ENCODE results near the gene SLC39A11. TPM values are rescaled to one million over a fixed set of nuclear protein-coding genes. Genes with fewer than 3 reads are reported as not detected.
A peak's percentile ranks its signal among the peaks of the same experiment; 100 is the strongest.

Gene SLC39A11
- total and polyA plus RNA-seq, 2 donors (not counting 1 experiment from before 2014, with no cell fraction given): 12.7 to 27.4 TPM

- peak; percentile 53 to 71 for DNase-seq (ENCODE audit: low read depth in 2 of 2)
- Histone ChIP-seq H3K4me2 (ENCODE audit: extremely low read depth, insufficient read depth, low read length) (no peak overlapping the region), H4K20me1 (ENCODE audit: control insufficient read depth, extremely low read depth, insufficient read depth, low read length) (no peaks in the 10 kb centered on the region), H3K9ac (ENCODE audit: insufficient read depth, low read length) (no peak overlapping the region), H3K79me2 (ENCODE audit: control insufficient read depth, insufficient read depth, low read length) (no peaks in the 10 kb centered on the region), H2AFZ (ENCODE audit: low read length) (no peak overlapping the region), H3K27ac (ENCODE audit: insufficient read depth, low read length) (no peak overlapping the region), H3K27me3 (ENCODE audit: control insufficient read depth, insufficient read depth, low read length) (no peaks in the 10 kb centered on the region), H3K4me3 (replicated peaks in 1 of 4; ENCODE audit: control extremely low read depth in 1 of 4, insufficient read depth in 1 of 4, low read depth in 3 of 4, low read length in 4 of 4) (no peak overlapping the region), H3K9me3 (ENCODE audit: control insufficient read depth, insufficient read depth, low read depth, low read length) (no peaks in the 10 kb centered on the region), H3K36me3 (ENCODE audit: control insufficient read depth, insufficient read depth, low read length) (no peaks in the 10 kb centered on the region), H3K4me1 (ENCODE audit: control insufficient read depth, extremely low read depth, insufficient read depth, low read length) (no peaks in the 10 kb centered on the region)
- TF ChIP-seq, protein P1, sequence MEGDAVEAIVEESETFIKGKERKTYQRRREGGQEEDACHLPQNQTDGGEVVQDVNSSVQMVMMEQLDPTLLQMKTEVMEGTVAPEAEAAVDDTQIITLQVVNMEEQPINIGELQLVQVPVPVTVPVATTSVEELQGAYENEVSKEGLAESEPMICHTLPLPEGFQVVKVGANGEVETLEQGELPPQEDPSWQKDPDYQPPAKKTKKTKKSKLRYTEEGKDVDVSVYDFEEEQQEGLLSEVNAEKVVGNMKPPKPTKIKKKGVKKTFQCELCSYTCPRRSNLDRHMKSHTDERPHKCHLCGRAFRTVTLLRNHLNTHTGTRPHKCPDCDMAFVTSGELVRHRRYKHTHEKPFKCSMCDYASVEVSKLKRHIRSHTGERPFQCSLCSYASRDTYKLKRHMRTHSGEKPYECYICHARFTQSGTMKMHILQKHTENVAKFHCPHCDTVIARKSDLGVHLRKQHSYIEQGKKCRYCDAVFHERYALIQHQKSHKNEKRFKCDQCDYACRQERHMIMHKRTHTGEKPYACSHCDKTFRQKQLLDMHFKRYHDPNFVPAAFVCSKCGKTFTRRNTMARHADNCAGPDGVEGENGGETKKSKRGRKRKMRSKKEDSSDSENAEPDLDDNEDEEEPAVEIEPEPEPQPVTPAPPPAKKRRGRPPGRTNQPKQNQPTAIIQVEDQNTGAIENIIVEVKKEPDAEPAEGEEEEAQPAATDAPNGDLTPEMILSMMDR (conservative IDR thresholded peaks at IDR 0.05 in 1 of 2, IDR thresholded peaks at IDR 0.05 in 1 of 2; ENCODE audit: low read depth in 1 of 2, low read length in 2 of 2): no peak
- no peak for TF ChIP-seq EZH2 (IDR thresholded peaks at IDR 0.05; ENCODE audit: low read length, missing control alignments)
Observed at GRCh38 chr17:72850410-72851118, 241.9 kb downstream of the SLC39A11 start.

GRCh38 chr17:72846399-72846798, 246.1 kb downstream of the SLC39A11 start:
- H3K27me3 ChIP-seq (ENCODE audit: control insufficient read depth, insufficient read depth, low read length): no peaks in the 10 kb centered on the region
- H3K79me2 ChIP-seq (ENCODE audit: control insufficient read depth, insufficient read depth, low read length): no peaks in the 10 kb centered on the region
- H2AFZ ChIP-seq (ENCODE audit: low read length): no peak overlapping the region
- H3K4me1 ChIP-seq (ENCODE audit: control insufficient read depth, extremely low read depth, insufficient read depth, low read length): no peaks in the 10 kb centered on the region
- TF ChIP-seq, protein P1 (conservative IDR thresholded peaks at IDR 0.05 in 1 of 2, IDR thresholded peaks at IDR 0.05 in 1 of 2; ENCODE audit: low read depth in 1 of 2, low read length in 2 of 2): no peak
- no peak for TF ChIP-seq EZH2 (IDR thresholded peaks at IDR 0.05; ENCODE audit: low read length, missing control alignments)
- H3K9me3 ChIP-seq (ENCODE audit: control insufficient read depth, insufficient read depth, low read depth, low read length): no peaks in the 10 kb centered on the region
- no peak overlapping the region for H3K27ac ChIP-seq (ENCODE audit: insufficient read depth, low read length)
- H3K9ac ChIP-seq (ENCODE audit: insufficient read depth, low read length): no peak overlapping the region
- no peak overlapping the region for H3K4me3 ChIP-seq (replicated peaks in 1 of 4; ENCODE audit: control extremely low read depth in 1 of 4, insufficient read depth in 1 of 4, low read depth in 3 of 4, low read length in 4 of 4)
- no peak for DNase-seq (ENCODE audit: low read depth in 2 of 2)
- H4K20me1 ChIP-seq (ENCODE audit: control insufficient read depth, extremely low read depth, insufficient read depth, low read length): no peaks in the 10 kb centered on the region
- no peak overlapping the region for H3K4me2 ChIP-seq (ENCODE audit: extremely low read depth, insufficient read depth, low read length)
- H3K36me3 ChIP-seq (ENCODE audit: control insufficient read depth, insufficient read depth, low read length): no peaks in the 10 kb centered on the region

DNA sequence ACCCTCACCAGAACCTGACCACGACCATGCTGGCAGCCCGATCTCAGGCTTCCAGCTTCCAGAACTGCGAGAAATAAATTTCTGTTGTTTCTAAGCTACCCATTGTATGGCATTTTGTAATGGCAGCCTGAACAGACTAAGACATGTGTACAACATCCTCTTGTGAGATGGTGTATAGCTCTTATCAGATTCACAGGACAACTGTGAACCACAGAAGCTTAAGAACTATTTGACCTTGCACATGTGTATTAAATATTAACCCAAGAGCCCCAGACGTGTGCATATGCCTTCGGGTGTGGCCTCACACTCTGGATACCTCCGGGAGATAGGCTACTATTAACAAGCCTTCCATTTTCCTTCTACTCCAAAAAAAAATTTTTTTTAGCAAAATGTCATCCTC, 248.9 kb downstream of the SLC39A11 start:
- no peaks in the 10 kb centered on the region for H3K4me1 ChIP-seq (ENCODE audit: control insufficient read depth, extremely low read depth, insufficient read depth, low read length)
- H3K27ac ChIP-seq (ENCODE audit: insufficient read depth, low read length): no peak overlapping the region
- H3K4me3 ChIP-seq (replicated peaks in 1 of 4; ENCODE audit: control extremely low read depth in 1 of 4, insufficient read depth in 1 of 4, low read depth in 3 of 4, low read length in 4 of 4): no peak overlapping the region
- TF ChIP-seq EZH2 (IDR thresholded peaks at IDR 0.05; ENCODE audit: low read length, missing control alignments): no peak
- TF ChIP-seq, protein P1 (conservative IDR thresholded peaks at IDR 0.05 in 1 of 2, IDR thresholded peaks at IDR 0.05 in 1 of 2; ENCODE audit: low read depth in 1 of 2, low read length in 2 of 2): no peak
- no peaks in the 10 kb centered on the region for H3K9me3 ChIP-seq (ENCODE audit: control insufficient read depth, insufficient read depth, low read depth, low read length)
- no peak overlapping the region for H3K9ac ChIP-seq (ENCODE audit: insufficient read depth, low read length)
- DNase-seq (ENCODE audit: low read depth in 2 of 2): no peak
- no peak overlapping the region for H2AFZ ChIP-seq (ENCODE audit: low read length)
- H3K36me3 ChIP-seq (ENCODE audit: control insufficient read depth, insufficient read depth, low read length): no peaks in the 10 kb centered on the region
- no peaks in the 10 kb centered on the region for H3K79me2 ChIP-seq (ENCODE audit: control insufficient read depth, insufficient read depth, low read length)
- no peaks in the 10 kb centered on the region for H4K20me1 ChIP-seq (ENCODE audit: control insufficient read depth, extremely low read depth, insufficient read depth, low read length)
- no peaks in the 10 kb centered on the region for H3K27me3 ChIP-seq (ENCODE audit: control insufficient read depth, insufficient read depth, low read length)
- no peak overlapping the region for H3K4me2 ChIP-seq (ENCODE audit: extremely low read depth, insufficient read depth, low read length)

All from fibroblast of lung (primary cell).